Body of pancreas (tissue), 4 donors: ENCODE data around the gene ERBB4. TPM values are rescaled to one million over a fixed set of nuclear protein-coding genes. Genes with fewer than 3 reads are reported as not detected.
"Not testable (repeated sequence)": the region's sequence is repeated elsewhere in the genome, so short reads cannot be mapped to it uniquely, and the experiment has no call there.

ENCODE experiments used
- ATAC-seq: fragments of 150-250 bp; one replicate; pipeline ENCODE4 v1.9.1; 2016
- DNase-seq, 4 donors: peaks; one replicate each; pipeline ENCODE4 v3.0.0-alpha.2; 2019
- H3K27ac ChIP-seq, 4 donors: fragments of 200-600 bp; sonication (generic); 1 replicate in 3 of 4; 2 replicates in 1 of 4; pipeline versions ENCODE4 v1.5.1 to v1.6.1; 2016 to 2019; ENCODE audit warnings: mild to moderate bottlenecking in 1 of 4, mixed read lengths in 1 of 4, moderate library complexity in 1 of 4
- H3K27me3 ChIP-seq, 2 donors: fragments of 200-600 bp; sonication (generic); one replicate each; pipeline ENCODE4 v1.6.0; 2016; ENCODE audit warnings: mild to moderate bottlenecking in 1 of 2
- H3K36me3 ChIP-seq, 2 donors: fragments of 200-600 bp; sonication (generic); replicated peaks in 1 of 2; 2 replicates each; pipeline ENCODE4 v1.5.1; 2016; ENCODE audit warnings: low read depth in 2 of 2; ENCODE audit not compliant: insufficient read depth in 1 of 2
- H3K4me1 ChIP-seq: fragments of 200-600 bp; sonication (generic); one replicate; pipeline ENCODE4 v1.6.0; 2016
- H3K4me3 ChIP-seq, 2 donors: fragments of 200-600 bp; sonication (generic); 1 replicate in 1 of 2; 2 replicates in 1 of 2; pipeline ENCODE4 v1.5.1; 2016 to 2019
- H3K9me3 ChIP-seq, 3 donors: fragments of 200-600 bp; sonication (generic); 1 replicate in 2 of 3; 2 replicates in 1 of 3; pipeline ENCODE4 v1.5.1; 2016
- CTCF ChIP-seq, 7 experiments: fragments of 450-650 bp in 4 of 7; fragments of 200-600 bp in 3 of 7; sonication (generic) in 3 of 7; IDR thresholded peaks; one replicate each; pipeline ENCODE4 v1.5.1; 2016 to 2019; ENCODE audit warnings: antibody characterized with exemption in 7 of 7
- POLR2A ChIP-seq, 3 donors: fragments of 450-650 bp; IDR thresholded peaks; one replicate each; pipeline ENCODE4 v1.6.1; 2016; ENCODE audit warnings: antibody characterized with exemption in 3 of 3, mild to moderate bottlenecking in 2 of 3
- WGBS, 2 donors: methylation state at CpG; one replicate each; pipeline ENCODE4 v1.1.5; 2017; 5-methylcytosine and 5-hydroxymethylcytosine counted together
- intact Hi-C: fragments of 100-400 bp; cut with DNase I; formaldehyde crosslinking; loops from one replicate; pipeline ENCODE4 v1.15.1; 2023
- total RNA-seq, 2 donors: library from RNA; depleted of rRNA; stranded (reverse); fragments of >200 nt; gene quantifications; one replicate each; pipeline ENCODE4 v1.1.0, GENCODE V29; 2016

ERBB4 gene
- total RNA-seq, 2 donors from 2014 or later: 1.6 to 4.4 TPM

DNA sequence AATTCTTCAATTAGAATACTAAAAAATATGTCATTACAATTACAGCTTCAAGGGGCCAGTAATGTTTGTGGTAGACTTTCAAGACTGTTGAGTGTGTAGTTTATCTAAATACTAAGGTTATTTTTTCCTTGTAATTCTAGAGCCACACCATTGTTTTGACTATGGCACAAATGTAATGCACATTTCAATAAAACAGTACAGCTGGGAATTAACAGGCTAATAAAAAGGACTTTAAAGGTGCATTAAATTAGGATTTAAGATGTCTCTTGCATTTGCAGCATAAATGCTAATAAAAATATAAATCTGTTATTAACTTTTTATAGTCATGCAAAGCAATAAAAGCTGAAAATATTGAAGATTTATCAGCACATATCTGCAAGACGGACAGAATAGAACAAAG is 344.8 kb downstream of the ERBB4 start:
- intact Hi-C loops: no loop called here
- 67 to 78% methylated on average over 1 of the region's 1 CpG for WGBS, 2 donors
- Histone ChIP-seq H3K36me3 (no peaks in the 10 kb centered on the region), H3K27ac (no peak overlapping the region), H3K27me3 (no peaks in the 10 kb centered on the region), H3K4me3 (no peak overlapping the region), H3K4me1 (peaks cover 5% of the 10 kb centered on the region), H3K9me3 (no peaks in the 10 kb centered on the region)
- TF ChIP-seq POLR2A (IDR thresholded peaks at IDR 0.05): no peak
- no peak for TF ChIP-seq CTCF (IDR thresholded peaks at IDR 0.05)
- DNase-seq: no peak
- no peak for ATAC-seq

DNA sequence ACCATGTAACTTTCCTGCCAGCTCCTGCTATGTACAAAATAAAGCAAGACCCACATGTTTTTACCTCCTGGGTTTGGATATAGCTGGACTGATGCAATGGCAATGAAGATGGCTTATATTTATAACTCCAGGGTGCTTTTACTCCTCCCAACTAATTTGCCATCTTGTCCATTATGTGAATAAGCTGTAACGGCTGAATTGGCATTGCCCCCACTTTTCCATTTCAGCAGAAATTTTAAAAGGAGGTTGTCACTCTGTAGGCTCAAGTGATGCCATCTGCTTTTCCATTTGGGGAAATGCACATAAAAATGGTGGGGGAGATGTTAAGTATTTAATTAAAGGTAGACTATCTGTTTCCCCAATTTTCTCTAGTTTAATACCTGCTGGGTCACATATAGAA is 345.5 kb downstream of the ERBB4 start:
- ATAC-seq: no peak
- no peak for DNase-seq
- TF ChIP-seq POLR2A (IDR thresholded peaks at IDR 0.05): no peak
- TF ChIP-seq CTCF (IDR thresholded peaks at IDR 0.05): no peak
- 28 to 31% methylated on average over 1 of the region's 1 CpG for WGBS, 2 donors
- H3K36me3 ChIP-seq: no peaks in the 10 kb centered on the region
- H3K4me3 ChIP-seq: no peak overlapping the region
- peaks cover 5% of the 10 kb centered on the region for H3K4me1 ChIP-seq
- H3K27me3 ChIP-seq: no peaks in the 10 kb centered on the region
- intact Hi-C loops: no loop called here
- no peaks in the 10 kb centered on the region for H3K9me3 ChIP-seq
- H3K27ac ChIP-seq: no peak overlapping the region

DNA sequence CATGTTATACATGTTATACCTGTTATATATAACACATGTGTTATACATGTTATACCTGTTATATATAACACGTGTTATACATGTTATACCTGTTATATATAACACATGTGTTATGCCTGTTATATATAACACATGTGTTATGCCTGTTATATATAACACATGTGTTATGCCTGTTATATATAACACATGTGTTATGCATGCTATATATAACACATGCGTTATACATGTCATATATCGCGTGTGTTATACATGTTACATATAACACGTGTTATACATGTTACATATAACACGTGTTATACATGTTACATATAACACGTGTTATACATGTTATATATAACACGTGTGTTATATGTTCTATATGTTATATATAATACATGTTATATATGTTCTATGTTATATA is 347.2 kb downstream of the ERBB4 start:
- ATAC-seq, H3K36me3 ChIP-seq, H3K4me1 ChIP-seq, H3K27me3 ChIP-seq, DNase-seq, intact Hi-C loops, H3K9me3 ChIP-seq, H3K27ac ChIP-seq, H3K4me3 ChIP-seq: not testable (repeated sequence)
- WGBS, 2 donors: 60 to 70% methylated on average over 8 of the region's 8 CpGs

- WGBS, 2 donors: 71 to 88% methylated on average over 3 of the region's 3 CpGs
- H3K36me3 ChIP-seq: no peaks in the 10 kb centered on the region
- intact Hi-C loops: no loop called here
- no peaks in the 10 kb centered on the region for H3K4me1 ChIP-seq
- H3K9me3 ChIP-seq: no peaks in the 10 kb centered on the region
- no peak for ATAC-seq
- H3K4me3 ChIP-seq: no peak overlapping the region
- H3K27me3 ChIP-seq: no peaks in the 10 kb centered on the region
- no peak for DNase-seq
- TF ChIP-seq CTCF (IDR thresholded peaks at IDR 0.05): no peak
- no peak for TF ChIP-seq POLR2A (IDR thresholded peaks at IDR 0.05)
- no peak overlapping the region for H3K27ac ChIP-seq
Measured at GRCh38 chr2:212186166-212186565, 352.4 kb downstream of the ERBB4 start.

- DNase-seq (no peak), ATAC-seq (no peak)
- no peaks in the 10 kb centered on the region for H3K36me3 ChIP-seq
- H3K27ac ChIP-seq: no peak overlapping the region
- H3K4me3 ChIP-seq: no peak overlapping the region
- H3K27me3 ChIP-seq: no peaks in the 10 kb centered on the region
- no peaks in the 10 kb centered on the region for H3K9me3 ChIP-seq
- WGBS, 2 donors: 0 to 37% methylated on average over 1 of the region's 1 CpG
- no peaks in the 10 kb centered on the region for H3K4me1 ChIP-seq
- no peak for TF ChIP-seq POLR2A (IDR thresholded peaks at IDR 0.05)
- no peak for TF ChIP-seq CTCF (IDR thresholded peaks at IDR 0.05)
- intact Hi-C loops: no loop called here
Measured at GRCh38 chr2:212181646-212182045, 357.0 kb downstream of the ERBB4 start.
